ENCODE data around the gene FITM1. TPM values are rescaled to one million over a fixed set of nuclear protein-coding genes. Genes with fewer than 3 reads are reported as not detected.

FITM1 gene
- total and polyA plus RNA-seq, 2 donors (not counting 1 experiment from before 2014, with no cell fraction given), result not detected

GRCh38 chr14:24114532-24115421 lies 15.7 kb upstream of the FITM1 start, which contains the start of the genes DCAF11 and NRL:
DCAF11 (plus strand) TSS chr14:24114777; CDS start chr14:24115595, 818 bp downstream.
NRL (minus strand) TSS chr14:24114949; CDS start chr14:24082848, 32,101 bp downstream.
- peak within 1 kb of the TSS; percentile 96 for H2AFZ ChIP-seq (ENCODE audit: low read length)
- H3K27me3 ChIP-seq (ENCODE audit: control insufficient read depth, insufficient read depth, low read length), result no peaks in the 10 kb centered on the region
- no peaks in the 10 kb centered on the region for H3K79me2 ChIP-seq (ENCODE audit: control insufficient read depth, insufficient read depth, low read length)
- peak within 1 kb of the TSS; percentile 100 for H3K4me2 ChIP-seq (ENCODE audit: extremely low read depth, insufficient read depth, low read length)
- peaks cover 5% of the 10 kb centered on the region for H3K4me1 ChIP-seq (ENCODE audit: control insufficient read depth, extremely low read depth, insufficient read depth, low read length)
- H3K27ac ChIP-seq (ENCODE audit: insufficient read depth, low read length), result peak within 1 kb of the TSS; percentile 98
- peak within 1 kb of the TSS; percentile 39 to 96 (median 72) for H3K4me3 ChIP-seq (replicated peaks in 1 of 4; ENCODE audit: control extremely low read depth in 1 of 4, insufficient read depth in 1 of 4, low read depth in 3 of 4, low read length in 4 of 4)
- H4K20me1 ChIP-seq (ENCODE audit: control insufficient read depth, extremely low read depth, insufficient read depth, low read length), result no peaks in the 10 kb centered on the region
- TF ChIP-seq EZH2 (IDR thresholded peaks at IDR 0.05; ENCODE audit: low read length, missing control alignments), result no peak
- TF ChIP-seq, protein P1, sequence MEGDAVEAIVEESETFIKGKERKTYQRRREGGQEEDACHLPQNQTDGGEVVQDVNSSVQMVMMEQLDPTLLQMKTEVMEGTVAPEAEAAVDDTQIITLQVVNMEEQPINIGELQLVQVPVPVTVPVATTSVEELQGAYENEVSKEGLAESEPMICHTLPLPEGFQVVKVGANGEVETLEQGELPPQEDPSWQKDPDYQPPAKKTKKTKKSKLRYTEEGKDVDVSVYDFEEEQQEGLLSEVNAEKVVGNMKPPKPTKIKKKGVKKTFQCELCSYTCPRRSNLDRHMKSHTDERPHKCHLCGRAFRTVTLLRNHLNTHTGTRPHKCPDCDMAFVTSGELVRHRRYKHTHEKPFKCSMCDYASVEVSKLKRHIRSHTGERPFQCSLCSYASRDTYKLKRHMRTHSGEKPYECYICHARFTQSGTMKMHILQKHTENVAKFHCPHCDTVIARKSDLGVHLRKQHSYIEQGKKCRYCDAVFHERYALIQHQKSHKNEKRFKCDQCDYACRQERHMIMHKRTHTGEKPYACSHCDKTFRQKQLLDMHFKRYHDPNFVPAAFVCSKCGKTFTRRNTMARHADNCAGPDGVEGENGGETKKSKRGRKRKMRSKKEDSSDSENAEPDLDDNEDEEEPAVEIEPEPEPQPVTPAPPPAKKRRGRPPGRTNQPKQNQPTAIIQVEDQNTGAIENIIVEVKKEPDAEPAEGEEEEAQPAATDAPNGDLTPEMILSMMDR (conservative IDR thresholded peaks at IDR 0.05 in 1 of 2, IDR thresholded peaks at IDR 0.05 in 1 of 2; ENCODE audit: low read depth in 1 of 2, low read length in 2 of 2), result no peak
- peak within 1 kb of the TSS; percentile 96 for H3K9ac ChIP-seq (ENCODE audit: insufficient read depth, low read length)
- DNase-seq (ENCODE audit: low read depth in 2 of 2), result peak; percentile 100
- H3K36me3 ChIP-seq (ENCODE audit: control insufficient read depth, insufficient read depth, low read length), result no peaks in the 10 kb centered on the region
- H3K9me3 ChIP-seq (ENCODE audit: control insufficient read depth, insufficient read depth, low read depth, low read length), result no peaks in the 10 kb centered on the region

GRCh38 chr14:24115422-24116127 lies 14.9 kb upstream of the FITM1 start:
- H3K36me3 ChIP-seq (ENCODE audit: control insufficient read depth, insufficient read depth, low read length), result no peaks in the 10 kb centered on the region
- H3K27ac ChIP-seq (ENCODE audit: insufficient read depth, low read length), result peak overlapping the region; percentile 98
- H4K20me1 ChIP-seq (ENCODE audit: control insufficient read depth, extremely low read depth, insufficient read depth, low read length), result no peaks in the 10 kb centered on the region
- peak overlapping the region; percentile 39 to 96 (median 63) for H3K4me3 ChIP-seq (replicated peaks in 1 of 4; ENCODE audit: control extremely low read depth in 1 of 4, insufficient read depth in 1 of 4, low read depth in 3 of 4, low read length in 4 of 4)
- peaks cover 5% of the 10 kb centered on the region for H3K4me1 ChIP-seq (ENCODE audit: control insufficient read depth, extremely low read depth, insufficient read depth, low read length)
- no peaks in the 10 kb centered on the region for H3K27me3 ChIP-seq (ENCODE audit: control insufficient read depth, insufficient read depth, low read length)
- H3K9me3 ChIP-seq (ENCODE audit: control insufficient read depth, insufficient read depth, low read depth, low read length), result no peaks in the 10 kb centered on the region
- H3K4me2 ChIP-seq (ENCODE audit: extremely low read depth, insufficient read depth, low read length), result peak overlapping the region; percentile 90
- peak overlapping the region; percentile 96 for H3K9ac ChIP-seq (ENCODE audit: insufficient read depth, low read length)
- H3K79me2 ChIP-seq (ENCODE audit: control insufficient read depth, insufficient read depth, low read length), result no peaks in the 10 kb centered on the region
- no peak for DNase-seq (ENCODE audit: low read depth in 2 of 2)
- TF ChIP-seq EZH2 (IDR thresholded peaks at IDR 0.05; ENCODE audit: low read length, missing control alignments), result no peak
- TF ChIP-seq, protein P1 (conservative IDR thresholded peaks at IDR 0.05 in 1 of 2, IDR thresholded peaks at IDR 0.05 in 1 of 2; ENCODE audit: low read depth in 1 of 2, low read length in 2 of 2), result no peak
- peak overlapping the region; percentile 27 for H2AFZ ChIP-seq (ENCODE audit: low read length)

Data from fibroblast of lung (primary cell).